Uterus (tissue), 2 donors: ENCODE results near the gene AIFM2.

Experiments
- CTCF ChIP-seq, 4 experiments: fragments of 200-600 bp in 2 of 4; fragments of 450-650 bp in 2 of 4; sonication (generic) in 2 of 4; IDR thresholded peaks; one replicate each; pipeline ENCODE4 v1.5.1; 2016 to 2019; ENCODE audit warnings: antibody characterized with exemption in 4 of 4, mild to moderate bottlenecking in 2 of 4, moderate library complexity in 1 of 4
- POLR2A ChIP-seq, 2 donors: fragments of 450-650 bp; IDR thresholded peaks; one replicate each; pipeline ENCODE4 v1.6.1; 2016; ENCODE audit warnings: antibody characterized with exemption in 2 of 2, mild to moderate bottlenecking in 1 of 2, moderate library complexity in 1 of 2

GRCh38 chr10:70088308-70088698 lies 44.3 kb downstream of the AIFM2 start:
- no peak for TF ChIP-seq CTCF (IDR thresholded peaks at IDR 0.05)
- no peak for TF ChIP-seq POLR2A (IDR thresholded peaks at IDR 0.05)
